ENCODE results near the gene MC1R. TPM values are rescaled to one million over a fixed set of nuclear protein-coding genes. Genes with fewer than 3 reads are reported as not detected.

Gene MC1R
- polyA plus RNA-seq, 2 of the 4 experiments (the other 2 are of a cell fraction): 7.4 to 8.0 TPM

DNA sequence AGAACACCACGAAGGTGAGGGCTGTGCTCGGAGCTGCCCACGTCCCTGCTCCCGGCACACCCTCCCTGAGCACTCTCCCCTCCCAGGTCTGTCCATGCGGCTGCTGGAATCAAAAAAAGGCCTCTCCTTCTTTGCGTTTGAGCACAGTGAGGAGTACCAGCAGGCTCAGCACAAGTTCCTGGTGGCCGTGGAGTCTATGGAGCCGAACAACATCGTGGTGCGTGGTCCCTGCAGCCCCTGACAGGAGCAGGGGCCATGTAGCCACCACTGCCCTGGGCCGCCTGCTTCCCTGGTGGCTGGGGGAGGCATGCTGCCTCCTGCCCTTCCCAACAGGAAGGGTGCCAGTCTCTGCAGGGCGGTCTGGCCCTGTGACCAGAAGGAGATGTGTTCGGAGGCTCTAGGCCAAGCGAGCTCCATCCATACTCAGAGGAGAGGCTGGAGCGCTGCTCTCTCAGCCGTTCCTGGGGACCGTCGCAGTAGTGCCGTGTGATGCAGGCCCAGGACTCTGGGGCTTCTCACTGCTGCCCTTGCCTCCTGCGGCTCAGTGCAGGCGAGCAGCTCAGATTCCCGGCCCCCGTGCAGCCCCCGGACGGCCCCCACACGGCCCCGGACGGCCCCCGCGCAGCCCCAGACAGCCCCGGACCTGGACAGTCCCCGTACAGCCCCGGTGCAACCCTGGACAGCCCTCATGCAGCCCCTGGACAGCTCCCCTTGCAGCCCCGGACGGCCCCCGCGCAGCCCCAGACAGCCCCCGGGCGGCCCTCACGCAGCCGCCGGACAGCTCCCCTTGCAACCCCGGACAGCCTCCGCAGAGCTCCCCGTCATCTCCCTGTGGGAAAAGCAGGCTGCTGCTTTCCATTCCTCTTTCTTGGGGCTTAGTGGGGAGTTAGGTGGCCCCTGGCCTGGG lies 24.8 kb upstream of the MC1R start:
- Histone ChIP-seq H3K4me2 (no peak overlapping the region), H3K4me3 (no peak overlapping the region), H3K4me1 (no peaks in the 10 kb centered on the region), H3K9me3 (no peaks in the 10 kb centered on the region), H3K27ac (no peak overlapping the region)
- no peak for FAIRE-seq
- WGBS (ENCODE audit: missing lambda C conversion rate): 95% methylated on average over 16 of the region's 45 CpGs
- no peak for DNase-seq (ENCODE audit: low read depth in 1 of 2, low spot score in 1 of 2)
- ChIA-PET CTCF (interaction anchor here (0.9 to 3.5 kb wide), 7 partner anchors 8 to 193 kb away, joined by 3 to 19 read pairs (median 4); no protein-coding TSS in a partner anchor), POLR2A (no interaction called here)
- peak; percentile 13 to 20; a peak in 4 of 6 replicates for ATAC-seq
- no peak for TF ChIP-seq POLR2AphosphoS2 (conservative IDR thresholded peaks at IDR 0.05; ENCODE audit: low read length)

DNA sequence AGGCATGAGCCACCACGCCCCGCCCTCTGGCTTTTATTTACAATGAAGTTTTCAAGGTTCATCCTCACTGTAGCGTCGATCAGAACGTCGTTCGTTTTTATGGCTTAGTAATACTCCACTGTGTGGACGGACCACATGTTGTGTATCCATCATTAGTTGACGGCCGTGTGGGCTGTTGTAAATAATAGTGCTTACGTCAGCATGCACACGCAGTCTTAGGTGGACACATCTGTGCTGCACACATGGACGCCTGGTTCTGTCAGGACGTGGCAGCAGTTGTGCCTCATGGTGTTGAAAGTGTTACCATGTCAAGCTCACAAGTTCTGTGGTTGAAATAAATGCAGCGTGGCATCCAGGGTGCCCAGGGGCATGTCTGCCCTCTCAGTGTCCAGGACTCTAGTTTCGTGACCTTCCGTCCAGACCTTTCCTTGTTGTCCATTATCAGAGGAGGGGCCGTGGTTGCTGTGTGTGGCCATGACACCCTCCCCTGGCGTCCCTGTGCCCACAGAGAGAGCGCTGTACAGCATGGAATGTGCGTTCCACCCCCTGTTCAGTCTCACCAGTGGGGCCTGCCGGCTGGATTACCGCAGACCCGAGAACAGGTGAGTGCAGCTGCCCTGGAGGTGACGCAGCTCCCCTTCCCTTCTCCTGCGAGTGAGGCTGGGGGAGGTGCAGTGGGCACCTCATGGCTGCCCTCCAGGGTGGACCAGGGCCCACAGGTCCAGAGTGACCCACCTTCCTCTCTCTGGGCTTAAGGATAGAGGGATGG lies 23.0 kb upstream of the MC1R start:
- no peak overlapping the region for H3K4me3 ChIP-seq
- WGBS (ENCODE audit: missing lambda C conversion rate): 90% methylated on average over 24 of the region's 26 CpGs
- CTCF ChIA-PET: interaction anchor here (0.5 to 3.5 kb wide), 6 partner anchors 10 to 141 kb away, joined by 3 to 19 read pairs (median 4); no protein-coding TSS in a partner anchor
- H3K9me3 ChIP-seq: no peaks in the 10 kb centered on the region
- TF ChIP-seq MAFK (IDR thresholded peaks at IDR 0.05; ENCODE audit: partially characterized antibody) (peak; percentile 71), ZFP36 (IDR thresholded peaks at IDR 0.05; ENCODE audit: borderline replicate concordance, partially characterized antibody) (no peak)
- TF ChIP-seq, protein P1, sequence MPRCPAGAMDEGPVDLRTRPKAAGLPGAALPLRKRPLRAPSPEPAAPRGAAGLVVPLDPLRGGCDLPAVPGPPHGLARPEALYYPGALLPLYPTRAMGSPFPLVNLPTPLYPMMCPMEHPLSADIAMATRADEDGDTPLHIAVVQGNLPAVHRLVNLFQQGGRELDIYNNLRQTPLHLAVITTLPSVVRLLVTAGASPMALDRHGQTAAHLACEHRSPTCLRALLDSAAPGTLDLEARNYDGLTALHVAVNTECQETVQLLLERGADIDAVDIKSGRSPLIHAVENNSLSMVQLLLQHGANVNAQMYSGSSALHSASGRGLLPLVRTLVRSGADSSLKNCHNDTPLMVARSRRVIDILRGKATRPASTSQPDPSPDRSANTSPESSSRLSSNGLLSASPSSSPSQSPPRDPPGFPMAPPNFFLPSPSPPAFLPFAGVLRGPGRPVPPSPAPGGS (IDR thresholded peaks at IDR 0.05): no peak
- no peak overlapping the region for H3K4me2 ChIP-seq
- no peaks in the 10 kb centered on the region for H3K4me1 ChIP-seq
- POLR2A ChIA-PET: no interaction called here
- DNase-seq (ENCODE audit: low read depth in 1 of 2, low spot score in 1 of 2) (no peak), ATAC-seq (no peak), FAIRE-seq (no peak)
- no peak overlapping the region for H3K27ac ChIP-seq

DNA sequence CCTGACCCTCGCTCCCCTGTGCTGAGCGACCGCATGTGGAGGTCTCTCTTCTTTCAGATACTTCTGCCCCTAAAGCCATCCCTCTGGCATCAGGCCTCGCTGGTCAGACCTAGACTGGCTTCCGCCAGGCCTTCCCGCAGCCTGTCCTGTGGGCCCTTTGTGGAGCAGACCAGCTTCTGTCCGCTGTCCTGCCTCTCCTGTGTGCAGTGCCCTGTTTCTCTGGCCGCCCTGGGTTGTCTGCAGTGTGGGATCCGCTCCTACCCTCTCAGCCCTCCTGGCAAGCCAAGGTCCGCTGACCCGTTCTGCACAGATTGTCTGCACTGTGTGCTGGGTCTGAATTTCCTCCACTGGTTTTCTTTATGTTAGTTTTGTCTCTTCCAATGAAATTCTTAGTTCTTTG lies 21.5 kb upstream of the MC1R start:
- TF ChIP-seq HDAC2 (IDR thresholded peaks at IDR 0.05): no peak
- TF ChIP-seq EHF (CRISPR knock-in tag; IDR thresholded peaks at IDR 0.05): no peak
- TF ChIP-seq, protein P2, sequence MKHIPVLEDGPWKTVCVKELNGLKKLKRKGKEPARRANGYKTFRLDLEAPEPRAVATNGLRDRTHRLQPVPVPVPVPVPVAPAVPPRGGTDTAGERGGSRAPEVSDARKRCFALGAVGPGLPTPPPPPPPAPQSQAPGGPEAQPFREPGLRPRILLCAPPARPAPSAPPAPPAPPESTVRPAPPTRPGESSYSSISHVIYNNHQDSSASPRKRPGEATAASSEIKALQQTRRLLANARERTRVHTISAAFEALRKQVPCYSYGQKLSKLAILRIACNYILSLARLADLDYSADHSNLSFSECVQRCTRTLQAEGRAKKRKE (CRISPR knock-in tag; IDR thresholded peaks at IDR 0.05; ENCODE audit: low read depth): no peak
- TF ChIP-seq ESRRA (IDR thresholded peaks at IDR 0.05; ENCODE audit: borderline replicate concordance, low read length): no peak
- TF ChIP-seq POLR2AphosphoS2 (conservative IDR thresholded peaks at IDR 0.05; ENCODE audit: low read length): no peak
- no peak for TF ChIP-seq BHLHE40 (IDR thresholded peaks at IDR 0.05; ENCODE audit: low read depth, low read length)
- TF ChIP-seq EHMT2 (IDR thresholded peaks at IDR 0.05; ENCODE audit: low read depth): no peak
- TF ChIP-seq CHD2 (IDR thresholded peaks at IDR 0.05; ENCODE audit: low read length, partially characterized antibody): no peak
- TF ChIP-seq JUN (IDR thresholded peaks at IDR 0.05): no peak
- TF ChIP-seq RFX5 (IDR thresholded peaks at IDR 0.05): no peak
- TF ChIP-seq TP53 (CRISPR knock-in tag; IDR thresholded peaks at IDR 0.05): no peak
- TF ChIP-seq FOXS1 (CRISPR knock-in tag; IDR thresholded peaks at IDR 0.05): no peak
- TF ChIP-seq SREBF2 (IDR thresholded peaks at IDR 0.05): no peak
- TF ChIP-seq CBX8 (IDR thresholded peaks at IDR 0.05): no peak
- TF ChIP-seq CBX2 (IDR thresholded peaks at IDR 0.05; ENCODE audit: borderline replicate concordance, low read depth): no peak

More for the DNA sequence above, 21.5 kb upstream of the MC1R start:
- no peaks in the 10 kb centered on the region for H3K9me3 ChIP-seq
- ATAC-seq (no peak), FAIRE-seq (no peak), DNase-seq (ENCODE audit: low read depth in 1 of 2, low spot score in 1 of 2) (no peak)
- no peak overlapping the region for H3K4me3 ChIP-seq
- H3K4me1 ChIP-seq: no peaks in the 10 kb centered on the region
- 93% methylated on average over 11 of the region's 11 CpGs for WGBS (ENCODE audit: missing lambda C conversion rate)
- H3K27ac ChIP-seq: no peak overlapping the region
- ChIA-PET POLR2A (no interaction called here), CTCF (interaction anchor here (0.5 to 1.9 kb wide), 4 partner anchors 13 to 1110 kb away, joined by 3 to 12 read pairs (median 5); no protein-coding TSS in a partner anchor)
- H3K4me2 ChIP-seq: no peak overlapping the region

Measured in A549 (cell line).